Measurements from ENCODE around the gene C2CD2.

The C2CD2 gene

GRCh38 chr21:41924368-41924754 is 29.5 kb downstream of the C2CD2 start:
- in situ Hi-C loops (cut with MboI; ENCODE audit: low sequenced_read_pairs, unreplicated experiment): no loop called here
- no peak for DNase-seq (ENCODE audit: low spot score)
- no peak for TF ChIP-seq CTCF (IDR thresholded peaks at IDR 0.05; ENCODE audit: borderline replicate concordance, control extremely low read depth, extremely low read depth, insufficient read depth, missing control alignments)

- no peak for DNase-seq (ENCODE audit: low spot score)
- no peak for TF ChIP-seq CTCF (IDR thresholded peaks at IDR 0.05; ENCODE audit: borderline replicate concordance, control extremely low read depth, extremely low read depth, insufficient read depth, missing control alignments)
- in situ Hi-C loops (cut with MboI; ENCODE audit: low sequenced_read_pairs, unreplicated experiment): no loop called here
These were observed 30.0 kb downstream of the C2CD2 start for GRCh38 chr21:41923631-41924367.

- DNase-seq (ENCODE audit: low spot score): no peak
- TF ChIP-seq CTCF (IDR thresholded peaks at IDR 0.05; ENCODE audit: borderline replicate concordance, control extremely low read depth, extremely low read depth, insufficient read depth, missing control alignments): no peak
- in situ Hi-C loops (cut with MboI; ENCODE audit: low sequenced_read_pairs, unreplicated experiment): no loop called here
These were observed 30.6 kb downstream of the C2CD2 start for GRCh38 chr21:41923186-41923585.

GRCh38 chr21:41921021-41921420 is 32.8 kb downstream of the C2CD2 start:
- TF ChIP-seq CTCF (IDR thresholded peaks at IDR 0.05; ENCODE audit: borderline replicate concordance, control extremely low read depth, extremely low read depth, insufficient read depth, missing control alignments): no peak
- DNase-seq (ENCODE audit: low spot score): no peak
- in situ Hi-C loops (cut with MboI; ENCODE audit: low sequenced_read_pairs, unreplicated experiment): no loop called here

GRCh38 chr21:41920476-41920875 is 33.3 kb downstream of the C2CD2 start:
- TF ChIP-seq CTCF (IDR thresholded peaks at IDR 0.05; ENCODE audit: borderline replicate concordance, control extremely low read depth, extremely low read depth, insufficient read depth, missing control alignments): no peak
- in situ Hi-C loops (cut with MboI; ENCODE audit: low sequenced_read_pairs, unreplicated experiment): no loop called here
- no peak for DNase-seq (ENCODE audit: low spot score)

GRCh38 chr21:41919666-41920398 is 34.0 kb downstream of the C2CD2 start:
- DNase-seq (ENCODE audit: low spot score): no peak
- TF ChIP-seq CTCF (IDR thresholded peaks at IDR 0.05; ENCODE audit: borderline replicate concordance, control extremely low read depth, extremely low read depth, insufficient read depth, missing control alignments): no peak

More at GRCh38 chr21:41919666-41920398, 34.0 kb downstream of the C2CD2 start:
- in situ Hi-C loops (cut with MboI; ENCODE audit: low sequenced_read_pairs, unreplicated experiment): no loop called here
